ENCODE measurements around the gene GNAI1.

Gene GNAI1

GRCh38 chr7:80159802-80160201 lies 25.2 kb downstream of the GNAI1 start:
- no peak for DNase-seq (ENCODE audit: low spot score)

- DNase-seq (ENCODE audit: low spot score): no peak
Measured at GRCh38 chr7:80161466-80161865, 26.8 kb downstream of the GNAI1 start.

- DNase-seq (ENCODE audit: low spot score): no peak
Measured at GRCh38 chr7:80165177-80165576, 30.5 kb downstream of the GNAI1 start.

GRCh38 chr7:80170445-80170844 lies 35.8 kb downstream of the GNAI1 start:
- DNase-seq (ENCODE audit: low spot score): no peak

- DNase-seq (ENCODE audit: low spot score): no peak
Measured at GRCh38 chr7:80172387-80172786, 37.8 kb downstream of the GNAI1 start.

- DNase-seq (ENCODE audit: low spot score): no peak
Measured at GRCh38 chr7:80175744-80176143, 41.1 kb downstream of the GNAI1 start.

GRCh38 chr7:80181411-80181810 lies 46.8 kb downstream of the GNAI1 start:
- no peak for DNase-seq (ENCODE audit: low spot score)

GRCh38 chr7:80182630-80183276 lies 48.1 kb downstream of the GNAI1 start:
- DNase-seq (ENCODE audit: low spot score): no peak

- no peak for DNase-seq (ENCODE audit: low spot score)
Measured at GRCh38 chr7:80183351-80183750, 48.7 kb downstream of the GNAI1 start.

GRCh38 chr7:80183900-80184685 lies 49.5 kb downstream of the GNAI1 start:
- no peak for DNase-seq (ENCODE audit: low spot score)

GRCh38 chr7:80184693-80185092 lies 50.1 kb downstream of the GNAI1 start:
- DNase-seq (ENCODE audit: low spot score): no peak

- no peak for DNase-seq (ENCODE audit: low spot score)
Measured at GRCh38 chr7:80185571-80185970, 50.9 kb downstream of the GNAI1 start.

- no peak for DNase-seq (ENCODE audit: low spot score)
Measured at GRCh38 chr7:80186721-80187120, 52.1 kb downstream of the GNAI1 start.

- DNase-seq (ENCODE audit: low spot score): no peak
Measured at GRCh38 chr7:80187279-80187678, 52.6 kb downstream of the GNAI1 start.

- DNase-seq (ENCODE audit: low spot score): no peak
Measured at GRCh38 chr7:80187727-80188126, 53.1 kb downstream of the GNAI1 start.

GRCh38 chr7:80189638-80190037 lies 55.0 kb downstream of the GNAI1 start:
- no peak for DNase-seq (ENCODE audit: low spot score)

- no peak for DNase-seq (ENCODE audit: low spot score)
Measured at GRCh38 chr7:80197627-80198026, 63.0 kb downstream of the GNAI1 start.

- DNase-seq (ENCODE audit: low spot score): no peak
Measured at GRCh38 chr7:80199051-80199450, 64.4 kb downstream of the GNAI1 start.

GRCh38 chr7:80204454-80204853 lies 69.8 kb downstream of the GNAI1 start:
- no peak for DNase-seq (ENCODE audit: low spot score)

- no peak for DNase-seq (ENCODE audit: low spot score)
Measured at GRCh38 chr7:80204919-80205318, 70.3 kb downstream of the GNAI1 start.

- no peak for DNase-seq (ENCODE audit: low spot score)
Measured at GRCh38 chr7:80206763-80207162, 72.1 kb downstream of the GNAI1 start.

GRCh38 chr7:80207501-80207900 lies 72.9 kb downstream of the GNAI1 start:
- DNase-seq (ENCODE audit: low spot score): no peak

GRCh38 chr7:80208700-80209099 lies 74.1 kb downstream of the GNAI1 start:
- no peak for DNase-seq (ENCODE audit: low spot score)

GRCh38 chr7:80210400-80210799 lies 75.8 kb downstream of the GNAI1 start:
- no peak for DNase-seq (ENCODE audit: low spot score)
